ENCODE data around the gene TCOF1.

DNA sequence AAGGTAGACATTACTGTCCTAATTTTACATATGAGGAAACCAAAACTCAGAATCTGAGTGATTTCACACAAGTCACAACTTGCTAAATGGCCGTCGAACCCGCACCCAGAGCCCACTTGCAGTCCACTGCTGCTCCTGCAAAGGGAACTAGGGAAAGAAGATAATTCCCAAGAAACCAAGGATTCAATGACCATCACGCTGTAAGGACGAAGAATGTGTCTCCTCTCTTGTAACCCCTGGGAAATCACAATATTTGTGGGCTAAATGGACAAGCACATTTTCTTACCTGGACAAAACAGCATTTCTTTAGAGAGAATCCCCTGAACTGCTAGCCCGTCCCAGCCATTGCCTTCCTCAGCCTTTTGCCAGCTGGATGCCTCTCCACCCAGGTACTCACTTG, 89.7 kb downstream of the TCOF1 start:
- TF ChIP-seq, protein P1, sequence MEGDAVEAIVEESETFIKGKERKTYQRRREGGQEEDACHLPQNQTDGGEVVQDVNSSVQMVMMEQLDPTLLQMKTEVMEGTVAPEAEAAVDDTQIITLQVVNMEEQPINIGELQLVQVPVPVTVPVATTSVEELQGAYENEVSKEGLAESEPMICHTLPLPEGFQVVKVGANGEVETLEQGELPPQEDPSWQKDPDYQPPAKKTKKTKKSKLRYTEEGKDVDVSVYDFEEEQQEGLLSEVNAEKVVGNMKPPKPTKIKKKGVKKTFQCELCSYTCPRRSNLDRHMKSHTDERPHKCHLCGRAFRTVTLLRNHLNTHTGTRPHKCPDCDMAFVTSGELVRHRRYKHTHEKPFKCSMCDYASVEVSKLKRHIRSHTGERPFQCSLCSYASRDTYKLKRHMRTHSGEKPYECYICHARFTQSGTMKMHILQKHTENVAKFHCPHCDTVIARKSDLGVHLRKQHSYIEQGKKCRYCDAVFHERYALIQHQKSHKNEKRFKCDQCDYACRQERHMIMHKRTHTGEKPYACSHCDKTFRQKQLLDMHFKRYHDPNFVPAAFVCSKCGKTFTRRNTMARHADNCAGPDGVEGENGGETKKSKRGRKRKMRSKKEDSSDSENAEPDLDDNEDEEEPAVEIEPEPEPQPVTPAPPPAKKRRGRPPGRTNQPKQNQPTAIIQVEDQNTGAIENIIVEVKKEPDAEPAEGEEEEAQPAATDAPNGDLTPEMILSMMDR (IDR thresholded peaks at IDR 0.05) = no peak
- TF ChIP-seq POLR2A (IDR thresholded peaks at IDR 0.05) = no peak

Measured in tibial nerve (tissue), 3 donors.